SJCRH30 (cell line): ENCODE results near the gene LCN9. TPM values are rescaled to one million over a fixed set of nuclear protein-coding genes. Genes with fewer than 3 reads are reported as not detected.
A peak's percentile ranks its signal among the peaks of the same experiment; 100 is the strongest.

Source experiments
- DNase-seq, 2 experiments: peaks; one replicate each; pipeline ENCODE4 v3.0.0-alpha.2; 2015 to 2020
- H3K27ac ChIP-seq: fragments of 250-450 bp; sonication (Bioruptor Pico); 2 replicates; pipeline ENCODE4 v1.5.1; 2020; ENCODE audit warnings: mild to moderate bottlenecking, moderate library complexity
- H3K27me3 ChIP-seq: fragments of 250-450 bp; sonication (Bioruptor Pico); 2 replicates; pipeline ENCODE4 v1.5.1; 2020; ENCODE audit warnings: mild to moderate bottlenecking, moderate library complexity
- H3K36me3 ChIP-seq: fragments of 250-450 bp; sonication (Bioruptor Pico); 2 replicates; pipeline ENCODE4 v1.5.1; 2020; ENCODE audit warnings: mild to moderate bottlenecking, moderate library complexity
- H3K4me1 ChIP-seq: fragments of 250-450 bp; sonication (Bioruptor Pico); 2 replicates; pipeline ENCODE4 v1.5.1; 2020; ENCODE audit warnings: mild to moderate bottlenecking, moderate library complexity
- H3K4me3 ChIP-seq: fragments of 250-450 bp; sonication (Bioruptor Pico); 2 replicates; pipeline ENCODE4 v1.5.1; 2020; ENCODE audit warnings: mild to moderate bottlenecking, moderate library complexity
- H3K9me3 ChIP-seq: fragments of 250-450 bp; sonication (Bioruptor Pico); replicated peaks from 2 replicates; pipeline ENCODE4 v1.5.1; 2020; ENCODE audit warnings: mild to moderate bottlenecking, moderate library complexity
- total RNA-seq: library from RNA; depleted of rRNA; stranded (reverse); fragments of >200 nt; shearing (Covaris generic); gene quantifications from 2 replicates; pipeline ENCODE4 v1.2.3, GENCODE V29; 2014

The LCN9 gene
- total RNA-seq, 1 experiment from 2014 or later, result not detected

DNA sequence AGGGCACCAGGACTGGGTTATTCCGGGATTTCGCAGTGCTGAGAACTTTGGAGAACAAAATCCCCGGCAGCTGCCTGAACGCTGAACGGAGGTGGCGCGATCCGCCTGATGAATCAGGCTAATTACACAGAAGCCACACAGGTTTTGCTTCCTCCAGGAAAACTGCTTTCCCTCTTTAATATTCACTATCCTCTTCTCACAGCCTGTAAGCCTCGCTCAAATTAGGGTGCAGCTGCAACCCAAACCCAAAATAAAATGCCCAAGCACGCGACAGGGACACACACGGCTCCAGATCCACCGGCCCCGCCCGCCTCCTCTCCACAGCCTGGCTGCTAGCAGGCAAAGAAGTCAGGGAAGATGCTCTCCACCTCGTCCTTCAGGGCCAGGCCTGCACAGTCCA lies 30.2 kb downstream of the LCN9 start:
- H3K9me3 ChIP-seq, result no peaks in the 10 kb centered on the region
- no peaks in the 10 kb centered on the region for H3K27me3 ChIP-seq
- H3K36me3 ChIP-seq, result no peaks in the 10 kb centered on the region
- peaks cover 27% of the 10 kb centered on the region for H3K4me1 ChIP-seq
- no peak overlapping the region for H3K27ac ChIP-seq
- H3K4me3 ChIP-seq, result no peak overlapping the region
- peak in 1 of 2 experiments; percentile 41 for DNase-seq

DNA sequence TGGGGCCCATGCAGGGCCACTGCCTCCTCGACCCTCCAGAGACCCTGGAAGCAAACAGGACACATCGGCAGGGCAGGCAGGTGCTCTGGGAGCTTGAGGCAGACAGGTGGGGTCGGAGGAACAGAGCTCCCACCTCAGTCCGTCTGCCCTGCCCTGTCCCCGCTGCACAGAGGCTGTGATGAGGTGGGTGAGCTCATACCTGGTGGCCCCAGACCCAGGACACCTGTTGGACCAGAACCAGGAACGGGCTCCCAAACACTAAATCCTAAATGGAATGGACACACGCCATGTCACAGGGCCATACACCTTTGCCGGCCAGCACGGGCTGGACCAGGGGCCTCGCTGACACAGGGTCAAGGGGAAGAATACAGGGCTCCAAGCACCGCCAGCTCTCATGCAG lies 30.7 kb downstream of the LCN9 start:
- H3K9me3 ChIP-seq, result no peaks in the 10 kb centered on the region
- H3K36me3 ChIP-seq, result no peaks in the 10 kb centered on the region
- no peaks in the 10 kb centered on the region for H3K27me3 ChIP-seq
- no peak overlapping the region for H3K27ac ChIP-seq
- DNase-seq, result no peak
- H3K4me3 ChIP-seq, result no peak overlapping the region
- peaks cover 27% of the 10 kb centered on the region for H3K4me1 ChIP-seq

DNA sequence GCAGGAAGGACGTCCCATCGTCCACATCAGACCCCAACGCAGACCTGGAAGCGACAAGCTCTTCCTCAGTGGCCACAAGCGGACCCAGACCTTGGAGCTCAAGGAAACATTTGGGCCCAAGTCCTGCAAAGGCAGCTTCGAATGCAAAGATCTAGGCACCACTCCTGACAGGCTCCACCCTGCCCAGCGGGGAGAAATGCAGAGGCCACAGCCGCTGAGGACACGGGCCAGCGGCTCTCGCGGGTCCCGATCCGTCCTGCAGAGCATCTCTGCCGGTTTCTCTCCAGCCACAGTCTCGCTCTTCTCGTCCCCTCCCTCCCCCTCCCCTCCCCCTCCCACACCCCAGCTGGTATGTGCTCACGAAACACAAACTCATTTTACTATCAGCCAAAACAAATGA lies 31.3 kb downstream of the LCN9 start:
- Histone ChIP-seq H3K27me3 (no peaks in the 10 kb centered on the region), H3K9me3 (no peaks in the 10 kb centered on the region), H3K4me3 (no peak overlapping the region), H3K27ac (no peak overlapping the region), H3K4me1 (peaks cover 27% of the 10 kb centered on the region), H3K36me3 (no peaks in the 10 kb centered on the region)
- no peak for DNase-seq

- Histone ChIP-seq H3K27ac (peak overlapping the region; percentile 62; the same call in 1 of the 2 replicates), H3K4me3 (no peak overlapping the region), H3K4me1 (peaks cover 27% of the 10 kb centered on the region), H3K27me3 (no peaks in the 10 kb centered on the region), H3K9me3 (no peaks in the 10 kb centered on the region), H3K36me3 (no peaks in the 10 kb centered on the region)
- no peak for DNase-seq
These were observed 31.9 kb downstream of the LCN9 start for GRCh38 chr9:135695036-135695435.

DNA sequence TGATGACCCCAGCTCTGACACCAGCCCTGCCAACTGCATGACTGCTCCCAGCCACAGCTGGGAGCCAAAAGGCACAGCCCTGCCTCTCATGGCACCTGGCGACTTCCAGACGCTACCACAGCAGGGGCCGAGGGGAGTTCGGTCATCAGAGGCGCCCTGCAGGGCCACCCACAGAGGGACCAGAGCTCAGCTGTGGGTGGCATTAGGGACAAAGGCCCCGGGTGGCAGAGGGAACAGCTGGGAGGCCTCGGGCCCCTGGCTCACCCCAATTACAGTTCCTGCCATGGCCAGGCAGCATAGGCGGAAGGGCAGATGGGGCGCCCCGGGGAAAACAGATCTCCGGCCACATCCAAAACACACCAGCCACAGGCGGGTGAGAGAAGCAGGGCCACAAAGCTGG lies 32.5 kb downstream of the LCN9 start:
- DNase-seq, result peak; percentile 84 to 85
- Histone ChIP-seq H3K27me3 (no peaks in the 10 kb centered on the region), H3K4me1 (peaks cover 27% of the 10 kb centered on the region), H3K4me3 (no peak overlapping the region), H3K36me3 (no peaks in the 10 kb centered on the region), H3K9me3 (no peaks in the 10 kb centered on the region), H3K27ac (peak overlapping the region; percentile 62)

- no peaks in the 10 kb centered on the region for H3K27me3 ChIP-seq
- H3K9me3 ChIP-seq, result no peaks in the 10 kb centered on the region
- DNase-seq, result no peak
These were observed 33.3 kb downstream of the LCN9 start for GRCh38 chr9:135696446-135696845.

DNA sequence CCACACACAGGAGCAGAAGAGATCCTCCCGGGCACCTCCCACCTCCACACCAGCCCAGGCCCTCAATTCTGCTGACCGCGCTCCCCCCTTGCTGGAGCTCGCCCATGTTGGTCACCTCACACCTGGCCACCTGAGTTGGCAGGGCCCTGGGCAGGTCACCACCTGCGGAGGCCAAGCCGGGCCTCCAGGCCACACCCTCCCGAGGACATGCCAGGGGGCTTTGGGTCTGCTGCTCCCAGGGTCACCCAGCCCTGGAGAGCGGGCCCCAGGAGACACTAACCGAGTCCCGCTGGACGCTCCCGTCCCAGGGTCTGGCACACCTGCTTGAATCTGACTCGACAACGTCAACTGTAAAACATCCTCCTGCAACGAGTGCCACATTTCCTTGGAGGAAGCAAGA lies 34.1 kb downstream of the LCN9 start:
- Histone ChIP-seq H3K27me3 (no peaks in the 10 kb centered on the region), H3K27ac (no peak overlapping the region), H3K36me3 (no peaks in the 10 kb centered on the region), H3K4me1 (peaks cover 30% of the 10 kb centered on the region), H3K9me3 (no peaks in the 10 kb centered on the region), H3K4me3 (no peak overlapping the region)
- no peak for DNase-seq

More at GRCh38 chr9:135696446-135696845, 33.3 kb downstream of the LCN9 start:
- Histone ChIP-seq H3K4me3 (no peak overlapping the region), H3K27ac (peak overlapping the region; percentile 62), H3K4me1 (peaks cover 30% of the 10 kb centered on the region), H3K36me3 (no peaks in the 10 kb centered on the region)

DNA sequence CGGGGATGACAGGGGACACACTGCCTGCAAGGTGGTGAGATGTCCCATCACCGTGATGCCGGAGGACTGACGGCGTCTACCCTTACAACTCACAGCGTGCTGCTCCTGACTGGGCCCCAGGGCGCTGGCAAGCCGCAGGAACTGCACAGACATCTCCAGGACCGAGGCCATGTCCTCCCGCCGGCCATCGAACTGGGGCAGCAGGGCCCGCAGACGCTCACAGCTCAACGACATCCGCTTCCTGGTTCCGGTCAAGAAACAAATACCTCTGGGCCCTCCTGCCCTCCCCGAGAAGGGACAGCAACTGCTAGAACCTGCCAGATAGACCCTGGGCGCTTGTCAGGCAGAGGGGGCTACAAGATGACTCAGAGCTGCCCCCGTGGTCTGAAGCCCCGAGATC lies 35.1 kb downstream of the LCN9 start:
- Histone ChIP-seq H3K36me3 (no peaks in the 10 kb centered on the region), H3K4me3 (no peak overlapping the region), H3K4me1 (peaks cover 24% of the 10 kb centered on the region), H3K9me3 (no peaks in the 10 kb centered on the region), H3K27me3 (no peaks in the 10 kb centered on the region), H3K27ac (no peak overlapping the region)
- no peak for DNase-seq

DNA sequence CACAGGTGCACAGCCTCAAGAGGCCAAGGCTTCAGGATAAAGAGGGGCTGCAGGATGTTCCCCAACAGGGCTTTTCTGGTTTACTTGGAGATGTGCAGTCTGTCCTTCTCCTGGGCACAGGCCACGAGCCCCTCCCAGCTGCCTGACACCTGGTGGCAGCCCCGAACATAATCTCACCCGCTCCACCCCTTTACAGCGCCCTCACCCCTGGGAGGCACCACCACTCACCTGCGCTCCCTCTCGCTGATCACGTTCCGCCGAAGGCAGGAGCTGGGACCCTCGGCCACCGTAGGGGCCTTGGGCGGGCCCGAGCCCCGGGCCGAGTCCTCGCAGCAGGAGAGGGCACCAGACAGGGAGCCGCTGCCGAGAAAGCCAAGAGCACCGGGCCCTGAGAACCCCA lies 35.7 kb downstream of the LCN9 start:
- Histone ChIP-seq H3K4me1 (peaks cover 23% of the 10 kb centered on the region), H3K27me3 (no peaks in the 10 kb centered on the region), H3K27ac (no peak overlapping the region), H3K36me3 (no peaks in the 10 kb centered on the region), H3K9me3 (no peaks in the 10 kb centered on the region), H3K4me3 (no peak overlapping the region)
- DNase-seq, result no peak

- no peaks in the 10 kb centered on the region for H3K27me3 ChIP-seq
- H3K36me3 ChIP-seq, result no peaks in the 10 kb centered on the region
- H3K4me3 ChIP-seq, result no peak within 1 kb of the TSS
- no peak for DNase-seq
- no peaks in the 10 kb centered on the region for H3K9me3 ChIP-seq
- H3K27ac ChIP-seq, result no peak within 1 kb of the TSS
- H3K4me1 ChIP-seq, result peaks cover 30% of the 10 kb centered on the region
These were observed 36.3 kb downstream of the LCN9 start, which contains the start of gene SOHLH1 for GRCh38 chr9:135699440-135699839. SOHLH1 (minus strand) TSS chr9:135699481; CDS start chr9:135699467, 14 bp downstream.

DNA sequence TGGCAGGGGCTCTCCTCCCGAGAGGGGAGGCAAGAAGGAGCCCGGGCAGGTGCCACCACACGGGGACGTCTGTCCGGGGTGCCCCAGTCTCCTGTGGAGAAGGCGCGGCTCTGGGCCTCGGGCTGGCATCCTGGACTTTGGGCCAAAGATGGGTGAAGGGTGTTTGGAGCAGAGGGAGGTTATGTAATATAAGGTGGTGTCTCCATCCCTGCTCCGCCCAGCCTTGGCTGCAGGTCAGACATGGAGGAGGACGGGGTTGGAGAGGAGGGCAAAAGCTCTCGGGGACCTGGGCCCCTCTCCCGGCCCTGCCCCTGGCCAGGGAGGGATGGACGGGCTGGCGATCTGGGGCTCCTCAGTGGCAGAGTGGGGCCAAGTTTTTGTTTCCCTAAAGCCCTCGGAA lies 37.4 kb downstream of the LCN9 start:
- DNase-seq, result no peak
- Histone ChIP-seq H3K27ac (no peak overlapping the region), H3K36me3 (no peaks in the 10 kb centered on the region), H3K4me3 (no peak overlapping the region), H3K9me3 (no peaks in the 10 kb centered on the region), H3K4me1 (peaks cover 25% of the 10 kb centered on the region), H3K27me3 (no peaks in the 10 kb centered on the region)

GRCh38 chr9:135701067-135701958 lies 38.2 kb downstream of the LCN9 start:
- Histone ChIP-seq H3K9me3 (no peaks in the 10 kb centered on the region), H3K4me3 (peak overlapping the region; percentile 57), H3K36me3 (no peaks in the 10 kb centered on the region), H3K27me3 (no peaks in the 10 kb centered on the region), H3K27ac (peak overlapping the region; percentile 25; the same call in 1 of the 2 replicates), H3K4me1 (peaks cover 17% of the 10 kb centered on the region)
- DNase-seq, result peak; percentile 55 to 64

GRCh38 chr9:135701959-135702721 lies 39.0 kb downstream of the LCN9 start, which contains the start of gene KCNT1:
KCNT1 (plus strand) TSS chr9:135702185; CDS start chr9:135702259, 74 bp downstream.
- H3K36me3 ChIP-seq, result no peaks in the 10 kb centered on the region
- peak; percentile 66 to 84 for DNase-seq
- H3K4me1 ChIP-seq, result peaks cover 15% of the 10 kb centered on the region
- H3K4me3 ChIP-seq, result peak within 1 kb of the TSS; percentile 57
- H3K9me3 ChIP-seq, result no peaks in the 10 kb centered on the region
- H3K27me3 ChIP-seq, result no peaks in the 10 kb centered on the region
- peak within 1 kb of the TSS; percentile 25; the same call in 1 of the 2 replicates for H3K27ac ChIP-seq

- peak; percentile 54 to 56 for DNase-seq
- Histone ChIP-seq H3K27ac (no peak overlapping the region), H3K9me3 (no peaks in the 10 kb centered on the region), H3K4me1 (peaks cover 15% of the 10 kb centered on the region), H3K4me3 (no peak overlapping the region), H3K36me3 (no peaks in the 10 kb centered on the region), H3K27me3 (no peaks in the 10 kb centered on the region)
These were observed 40.6 kb downstream of the LCN9 start for GRCh38 chr9:135703726-135704125.

GRCh38 chr9:135704483-135704882 lies 41.4 kb downstream of the LCN9 start:
- peak overlapping the region; percentile 51 for H3K4me3 ChIP-seq
- H3K27me3 ChIP-seq, result no peaks in the 10 kb centered on the region
- H3K4me1 ChIP-seq, result peaks cover 15% of the 10 kb centered on the region
- H3K9me3 ChIP-seq, result no peaks in the 10 kb centered on the region
- peak; percentile 94 to 95 for DNase-seq
- H3K36me3 ChIP-seq, result no peaks in the 10 kb centered on the region
- H3K27ac ChIP-seq, result peak overlapping the region; percentile 34
